SHP77 (cell line): ENCODE measurements around the gene KLHL13.

Experiments used
- DNase-seq, 2 experiments: peaks; one replicate each; lab custom pipeline; 2025; lab: John Stamatoyannopoulos, UW

Gene KLHL13

GRCh38 chrX:117860517-117860916 lies 256.1 kb downstream of the KLHL13 start:
- DNase-seq = no peak

- DNase-seq = no peak
These were observed 261.8 kb downstream of the KLHL13 start for GRCh38 chrX:117854806-117855205.

DNA sequence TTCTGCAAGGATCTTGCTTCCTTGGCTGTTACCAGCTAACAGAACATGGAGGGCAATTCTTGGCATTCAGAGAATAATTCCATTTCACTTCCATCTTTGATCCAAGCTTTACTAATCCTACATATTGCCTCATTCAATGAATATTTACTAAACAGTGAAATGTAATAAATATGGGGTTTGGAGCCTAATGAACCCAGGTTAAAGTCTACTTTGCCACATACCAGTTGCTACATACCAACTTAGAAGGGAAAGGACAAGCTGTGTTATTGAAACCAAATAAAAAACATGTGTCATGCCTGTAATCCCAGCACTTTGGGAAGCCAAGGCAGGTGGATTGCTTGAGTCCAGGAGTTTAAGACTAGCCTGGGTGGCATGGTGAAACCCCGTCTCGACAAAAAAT lies 265.6 kb downstream of the KLHL13 start:
- no peak for DNase-seq
